ENCODE results near the gene SIGLEC9. TPM values are rescaled to one million over a fixed set of nuclear protein-coding genes. Genes with fewer than 3 reads are reported as not detected.
A peak's percentile ranks its signal among the peaks of the same experiment; 100 is the strongest.

Gene SIGLEC9
- total and polyA plus RNA-seq, 2 of the 8 experiments (the other 6 are each of a cell fraction or from before 2014, with no cell fraction given) = not detected

DNA sequence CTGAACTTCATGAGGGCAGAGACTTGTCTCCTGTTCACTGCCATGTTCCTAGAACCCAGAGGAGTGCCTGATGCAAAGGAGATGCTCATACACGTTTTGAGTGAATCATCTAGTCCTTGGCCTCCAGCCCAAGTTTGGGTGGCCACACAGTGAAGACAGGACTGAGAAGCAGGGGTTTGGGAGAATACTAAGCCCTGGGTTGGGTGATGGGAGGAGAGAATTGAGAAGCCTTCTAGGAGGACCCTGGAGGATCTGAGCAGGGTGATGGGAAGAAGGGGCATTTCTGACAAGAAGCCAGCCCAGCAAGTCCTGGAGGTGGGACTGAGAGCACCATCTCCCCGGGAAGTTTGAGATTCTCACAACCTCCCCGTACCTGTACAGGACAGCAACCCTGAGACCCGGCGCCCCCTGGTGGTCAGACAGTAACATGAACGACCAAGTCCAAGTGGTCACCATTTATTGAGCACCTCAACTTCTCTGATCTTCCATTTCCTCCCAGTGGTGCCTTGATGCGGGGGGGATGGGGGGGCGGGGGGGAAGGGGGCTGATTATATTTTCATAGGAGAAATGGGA, 27.5 kb upstream of the SIGLEC9 start (continued):
- TF ChIP-seq NANOG (IDR thresholded peaks at IDR 0.05; ENCODE audit: insufficient read depth, low read depth, low read length, poor library complexity, severe bottlenecking) = no peak
- TF ChIP-seq ATF3 (IDR thresholded peaks at IDR 0.05; ENCODE audit: insufficient read depth, low read depth, low read length) = no peak
- TF ChIP-seq SP1 (IDR thresholded peaks at IDR 0.05; ENCODE audit: low read depth, low read length) = no peak
- TF ChIP-seq KDM4A (IDR thresholded peaks at IDR 0.05; ENCODE audit: low read depth, low read length, severe bottlenecking) = no peak
- TF ChIP-seq RAD21 (IDR thresholded peaks at IDR 0.05 in 1 of 2, conservative IDR thresholded peaks at IDR 0.05 in 1 of 2; ENCODE audit: low read depth in 2 of 2, low read length in 2 of 2) = peak; percentile 55 to 66

Measured in H1 (cell line).